GM18499 (cell line): Measurements from ENCODE around the gene RENBP.

Experiments used
- ATAC-seq: cut with Tn5 transposase; IDR thresholded peaks from one replicate; pipeline ENCODE4 v1.9.1; 2021; ENCODE audit warnings: moderate number of reproducible peaks; ENCODE audit not compliant: insufficient read depth, unreplicated experiment

RENBP gene

DNA sequence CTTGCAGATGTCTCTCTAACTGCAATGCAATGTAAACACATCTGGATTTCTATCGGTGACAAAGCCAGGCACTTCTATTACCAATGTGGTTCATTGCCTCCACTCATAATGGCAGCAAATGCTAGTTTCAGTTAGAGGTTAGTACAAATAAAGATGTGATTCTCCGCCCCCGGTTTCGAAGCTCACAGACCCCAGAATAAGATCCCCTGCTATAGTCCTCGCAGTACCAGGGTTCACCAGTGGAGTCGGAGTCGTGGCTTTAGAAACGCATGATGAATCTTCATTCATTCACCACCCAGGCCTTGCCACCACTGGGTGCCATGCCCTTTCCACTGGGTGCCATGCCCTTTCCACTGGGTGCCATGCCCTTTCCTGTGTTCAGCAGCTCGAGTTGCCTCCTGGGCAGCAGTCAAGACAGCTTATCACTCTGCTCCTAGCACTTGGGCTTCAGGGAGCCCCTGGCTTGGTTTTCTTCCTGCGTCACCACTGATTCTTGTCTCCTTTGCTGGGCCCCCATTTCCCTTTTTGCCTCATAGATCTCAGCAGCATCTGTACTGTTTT lies 6.1 kb downstream of the RENBP start:
- ATAC-seq: no peak

DNA sequence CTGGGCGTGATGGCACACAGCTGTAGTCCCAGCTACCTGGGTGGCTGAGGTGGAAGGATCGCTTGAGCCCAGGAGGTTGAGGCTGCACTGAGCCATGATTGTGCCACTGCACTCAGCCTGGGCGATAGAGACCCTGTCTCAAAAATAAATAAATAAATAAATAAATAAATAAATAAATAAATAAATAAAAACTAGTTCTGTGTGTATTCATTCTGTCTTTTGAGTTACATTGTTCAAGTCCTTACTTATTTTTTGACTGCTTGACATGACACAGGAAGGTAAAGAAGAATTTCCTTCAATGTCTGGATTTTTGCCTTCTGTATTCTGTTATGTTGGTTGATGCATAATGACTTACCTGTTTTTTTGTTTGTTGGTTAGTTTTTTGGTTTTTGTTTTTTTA lies 7.4 kb downstream of the RENBP start:
- ATAC-seq: no peak

DNA sequence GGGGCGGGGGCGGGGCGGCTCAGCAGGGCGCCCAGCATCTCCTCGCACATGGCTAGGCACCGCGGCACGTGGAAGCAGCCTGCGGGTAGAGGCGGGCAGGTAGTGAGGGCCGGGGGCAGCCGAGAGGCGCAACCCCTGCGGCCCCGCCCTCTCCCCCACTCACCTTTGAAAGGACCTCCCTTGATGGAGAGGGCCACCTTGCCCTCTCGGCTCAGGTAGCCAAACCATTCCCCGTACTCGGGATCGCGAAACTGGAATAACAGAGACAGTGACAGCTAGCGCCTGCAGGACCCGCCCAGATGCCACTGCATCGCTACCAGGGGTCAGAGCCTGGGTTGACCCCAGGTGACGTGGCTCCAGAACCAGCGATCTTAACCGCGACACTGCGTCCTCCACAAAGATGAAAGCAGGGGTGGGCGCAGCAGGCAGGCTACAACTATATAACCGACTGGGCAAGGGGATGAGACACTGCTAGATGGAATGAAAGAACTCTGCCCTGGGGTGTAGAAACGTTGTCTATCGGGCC lies 9.1 kb downstream of the RENBP start:
- no peak for ATAC-seq

DNA sequence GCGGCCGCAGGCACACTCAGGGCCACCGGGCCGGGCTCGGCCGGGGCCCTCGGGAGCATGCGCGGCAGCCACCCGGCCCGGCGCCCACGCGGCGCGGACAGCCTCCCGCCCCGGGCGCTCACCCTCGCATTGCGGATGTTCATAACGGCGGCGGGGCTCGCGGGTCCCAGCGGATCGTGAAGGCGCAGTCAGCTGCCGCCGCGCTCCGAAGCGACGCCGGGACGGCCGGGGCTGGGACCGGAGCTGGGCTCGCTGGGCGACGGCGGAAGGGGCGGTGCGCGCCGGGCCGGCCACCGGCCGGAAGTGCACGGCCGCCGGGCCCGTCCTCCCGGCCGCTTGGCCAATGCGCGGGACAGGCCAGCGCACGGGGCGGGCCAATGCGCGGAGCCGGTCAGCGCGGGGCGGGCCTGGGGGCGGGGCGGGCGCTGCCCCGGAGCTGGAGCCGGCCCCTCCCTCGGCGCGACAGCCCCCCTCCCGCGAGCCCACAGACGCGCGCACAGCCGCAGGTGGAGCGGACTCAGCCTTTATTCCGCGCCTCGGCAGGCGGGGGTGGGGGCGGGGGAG lies 9.6 kb downstream of the RENBP start, which contains the start of gene NAA10:
NAA10 (minus strand) TSS at position 276 of the 564 bp plus-strand sequence; CDS start at position 143, 133 bp downstream.
- ATAC-seq: no peak

DNA sequence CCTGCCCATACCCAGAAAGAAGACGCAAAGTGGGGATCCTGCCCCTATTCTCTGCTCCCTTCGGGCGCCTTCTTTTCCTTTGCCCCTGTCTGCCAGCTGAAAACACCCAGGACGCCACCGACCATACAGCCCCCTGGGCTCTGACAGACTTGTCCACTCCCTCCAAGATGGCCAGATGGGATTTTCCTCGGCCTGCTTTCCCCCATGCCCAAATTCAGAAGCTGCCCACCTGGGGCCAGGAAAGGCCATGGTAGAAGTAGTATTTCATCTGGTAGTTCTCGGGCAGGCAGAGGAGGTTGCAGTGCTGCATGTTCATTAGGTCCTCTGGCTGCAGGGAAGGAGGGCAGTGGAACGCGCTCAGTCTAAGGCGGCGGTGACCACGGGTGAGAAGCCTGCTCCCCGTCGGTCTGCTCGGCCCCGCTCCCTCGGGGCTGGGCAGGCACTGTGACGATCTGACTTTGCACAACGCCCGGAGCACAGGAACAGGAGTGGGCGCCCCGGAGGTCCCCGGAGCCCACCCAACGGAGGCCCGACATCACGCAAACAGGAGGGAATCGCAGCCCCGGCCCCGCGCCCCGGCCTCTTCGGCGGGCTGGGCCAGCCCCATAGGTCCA lies 10.2 kb downstream of the RENBP start:
- no peak for ATAC-seq

DNA sequence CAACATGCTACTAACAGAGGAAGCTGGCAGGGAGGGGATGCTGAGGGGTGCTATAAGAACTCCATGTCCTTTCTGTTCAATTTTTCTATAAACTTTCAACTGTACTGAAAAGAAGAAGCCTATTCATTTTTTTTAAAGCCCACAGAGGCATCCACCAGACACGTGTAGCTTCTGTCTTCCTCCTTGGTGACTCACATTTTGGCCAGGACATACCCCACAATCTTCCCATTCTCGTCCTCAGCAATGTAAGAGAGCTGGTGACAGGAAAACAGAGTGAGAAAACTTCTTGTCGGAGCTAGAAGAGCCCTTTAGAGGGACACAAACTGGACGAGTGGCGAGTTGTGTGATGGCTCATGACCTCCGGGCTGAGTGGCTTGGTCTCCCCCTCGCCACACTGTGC lies 10.7 kb downstream of the RENBP start:
- no peak for ATAC-seq

DNA sequence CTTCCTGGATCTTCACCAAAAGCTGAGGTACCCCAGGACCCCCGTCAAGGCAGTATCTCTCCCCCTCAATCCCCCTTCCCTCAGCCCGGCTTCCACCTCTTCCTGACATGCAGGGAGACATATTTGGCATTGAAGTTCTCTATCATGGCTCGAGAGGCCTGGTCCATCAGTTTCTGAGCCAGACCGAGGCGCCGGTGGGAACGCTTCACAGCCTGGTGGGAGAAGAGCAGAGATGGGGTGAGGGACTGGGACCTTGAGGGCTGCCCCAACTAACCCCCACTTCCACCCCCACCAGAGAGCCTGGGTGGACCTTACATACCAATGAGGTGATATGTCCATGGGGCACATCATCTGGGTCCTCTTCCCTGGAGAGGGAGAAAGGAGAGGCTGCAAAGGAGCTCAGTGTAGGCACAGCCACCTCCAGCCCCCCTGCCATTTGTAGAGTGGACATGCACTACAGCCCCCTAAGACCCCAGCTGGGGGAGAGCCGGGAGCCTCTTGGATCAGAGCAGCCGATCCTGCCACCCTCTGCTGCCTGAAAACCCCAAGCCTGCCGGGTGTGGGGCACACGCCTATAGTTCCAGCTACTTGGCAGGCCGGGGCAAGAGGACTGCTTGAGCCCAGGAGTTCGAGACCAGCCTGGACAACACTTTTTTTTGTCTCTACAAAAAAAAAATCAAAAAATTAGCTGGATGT lies 12.1 kb downstream of the RENBP start:
- no peak for ATAC-seq

DNA sequence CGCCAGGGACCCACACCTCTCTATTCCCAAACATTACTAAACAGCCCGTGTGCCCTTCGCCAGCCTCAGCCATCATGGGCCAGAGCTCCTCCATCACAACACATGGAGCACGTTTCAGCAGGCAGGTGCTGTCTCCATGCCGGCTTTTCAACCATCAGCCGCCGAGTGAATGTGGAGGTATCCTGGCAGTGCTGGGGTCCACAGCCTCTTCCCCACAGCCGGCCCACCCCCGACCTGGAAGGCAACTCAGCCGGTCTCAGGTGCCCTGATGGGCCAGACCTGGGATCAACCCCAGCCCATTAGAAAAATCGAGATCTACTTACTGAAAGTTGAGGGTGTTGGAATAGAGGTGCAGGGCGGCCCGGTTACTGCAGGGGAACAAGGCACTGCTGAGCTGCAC lies 12.7 kb downstream of the RENBP start:
- no peak for ATAC-seq

DNA sequence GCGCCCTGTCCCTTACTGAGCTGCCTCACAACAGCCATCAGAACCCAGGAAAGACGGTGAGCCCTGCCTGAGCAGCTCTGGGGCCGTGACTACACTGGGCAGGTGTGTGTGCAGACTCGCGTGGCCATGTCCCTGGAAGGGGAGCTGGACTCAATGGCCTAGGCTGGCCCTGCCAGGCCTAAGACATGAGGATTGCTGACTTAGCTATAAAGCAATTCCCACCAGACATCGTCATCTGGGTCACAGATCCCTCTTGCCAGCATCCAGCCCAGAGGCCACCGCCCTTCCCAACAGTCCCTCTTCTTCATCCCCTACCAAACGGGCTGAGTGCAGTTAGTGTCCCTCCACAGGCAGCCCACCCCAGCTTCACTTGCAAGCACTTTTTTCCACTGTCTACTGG lies 13.3 kb downstream of the RENBP start:
- no peak for ATAC-seq

DNA sequence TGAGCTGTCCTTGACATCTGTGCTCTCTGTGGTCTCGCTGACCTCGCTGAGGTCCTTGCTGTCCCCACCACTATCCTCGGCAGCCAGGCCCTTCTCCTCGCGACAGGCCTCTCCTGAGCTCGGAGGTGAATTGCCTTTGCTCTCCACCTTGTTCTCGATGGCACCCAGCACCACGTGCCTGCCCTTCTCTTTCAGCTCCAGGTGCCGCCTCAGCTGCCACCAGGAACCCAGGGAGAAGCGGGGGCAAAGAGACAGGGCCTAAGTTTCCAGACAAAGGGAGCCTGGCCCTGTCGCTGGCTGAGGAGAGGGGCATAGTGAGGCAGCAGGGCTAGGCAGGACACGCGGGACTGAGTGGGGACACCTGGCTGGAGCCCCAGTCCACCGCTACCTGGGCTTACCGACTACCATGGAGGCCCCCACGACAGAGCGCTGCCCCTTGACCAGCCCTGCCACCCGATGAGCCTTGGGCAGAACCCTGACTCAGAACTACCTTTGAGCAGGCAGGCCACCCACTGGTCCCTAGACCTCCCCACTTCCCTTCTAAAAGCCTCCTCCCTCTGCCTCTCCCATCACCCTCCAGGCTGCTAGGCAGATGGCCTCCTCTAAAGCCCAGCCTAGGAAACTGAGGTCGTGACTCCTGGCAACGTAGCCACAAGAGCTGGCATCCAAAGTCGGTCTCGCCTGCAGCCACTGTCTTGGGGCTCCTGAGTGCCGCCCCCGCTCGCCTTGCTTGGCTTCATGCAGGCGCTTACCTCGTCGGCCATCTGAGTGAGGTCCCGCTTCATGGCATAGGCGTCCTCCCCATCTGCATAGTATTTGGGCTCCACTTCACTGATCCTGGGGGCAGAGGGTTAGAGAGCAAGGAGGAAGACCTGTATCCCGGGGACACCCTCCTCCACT lies 14.2 kb downstream of the RENBP start:
- no peak for ATAC-seq

DNA sequence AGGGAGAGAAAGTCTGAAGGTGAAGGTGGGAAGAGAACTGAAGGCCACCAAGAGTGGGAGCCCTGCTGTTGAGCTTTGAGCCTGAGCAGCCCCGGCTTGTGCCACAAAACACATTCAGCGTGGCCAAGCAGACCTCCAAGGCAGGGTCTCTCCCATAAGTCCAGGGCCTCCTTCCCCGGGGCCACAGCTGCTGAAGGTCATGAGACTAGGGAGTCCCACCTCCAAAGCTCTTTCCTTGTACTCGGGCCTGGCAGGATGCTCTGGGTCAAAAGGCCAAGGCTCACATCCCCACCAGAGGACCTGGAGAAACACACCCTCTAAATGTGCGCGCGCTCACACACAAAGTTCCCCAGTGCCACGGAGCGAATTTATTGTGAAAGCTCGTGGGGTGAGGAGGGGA lies 14.9 kb downstream of the RENBP start:
- no peak for ATAC-seq

DNA sequence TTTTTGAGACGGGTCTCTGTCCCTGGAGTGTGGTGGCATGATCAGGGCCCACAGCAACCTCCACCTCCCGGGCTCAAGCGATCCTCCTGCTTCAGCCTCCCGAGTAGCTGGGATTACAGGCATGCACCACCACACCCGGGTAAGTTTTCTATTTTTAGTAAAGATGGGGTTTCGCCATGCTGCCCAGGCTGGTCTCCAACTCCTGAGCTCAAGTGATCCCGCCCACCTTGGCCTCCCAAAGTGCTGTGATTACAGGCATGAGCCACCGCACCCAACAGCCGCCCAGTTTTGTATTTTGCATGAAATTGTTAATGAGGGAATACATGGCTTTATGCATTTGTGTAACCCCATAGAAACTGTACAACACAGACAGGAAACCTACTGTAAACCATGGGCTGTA lies 15.6 kb downstream of the RENBP start:
- no peak for ATAC-seq

DNA sequence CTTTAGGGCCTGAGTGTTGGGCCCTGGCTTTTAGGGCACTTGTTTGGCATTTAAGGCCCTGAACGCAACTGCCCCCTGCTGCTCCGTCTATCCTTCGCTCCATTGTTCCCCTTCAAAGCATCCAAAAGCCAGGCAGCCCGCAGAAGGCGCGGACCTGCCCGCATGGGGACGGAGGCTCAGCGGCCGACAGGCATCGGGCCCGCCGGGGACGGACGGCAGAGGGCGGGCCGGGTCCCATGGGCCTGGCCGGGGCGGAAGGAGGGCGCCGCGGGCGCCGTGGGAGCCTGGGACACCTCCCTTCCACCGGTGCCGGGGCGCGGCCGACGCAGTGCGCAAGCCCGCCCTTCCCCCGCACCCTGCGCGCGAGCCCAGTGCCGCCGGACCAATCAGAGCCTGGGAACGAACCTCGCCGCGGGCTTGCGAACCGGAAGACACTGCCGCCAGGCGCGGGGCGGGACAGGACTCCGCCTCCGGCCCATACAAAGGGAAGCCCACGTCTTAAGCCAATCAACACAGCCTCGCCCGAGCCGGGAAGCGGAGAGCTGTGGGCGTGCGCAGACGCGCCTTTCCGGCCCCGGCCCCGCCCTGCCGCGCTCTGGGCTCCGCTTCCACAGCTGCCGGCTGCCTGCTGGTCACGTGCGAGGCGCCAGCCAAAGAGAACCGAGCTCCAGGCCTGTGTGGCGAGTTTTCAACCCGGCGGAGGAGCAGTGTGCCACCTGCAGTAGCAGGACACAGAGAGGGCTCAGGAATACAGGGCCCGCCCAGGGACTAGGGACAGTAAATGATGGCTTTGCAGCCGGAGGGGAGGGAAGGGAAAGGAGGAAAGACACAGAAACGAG lies 16.3 kb downstream of the RENBP start:
- peak; percentile 42 for ATAC-seq

DNA sequence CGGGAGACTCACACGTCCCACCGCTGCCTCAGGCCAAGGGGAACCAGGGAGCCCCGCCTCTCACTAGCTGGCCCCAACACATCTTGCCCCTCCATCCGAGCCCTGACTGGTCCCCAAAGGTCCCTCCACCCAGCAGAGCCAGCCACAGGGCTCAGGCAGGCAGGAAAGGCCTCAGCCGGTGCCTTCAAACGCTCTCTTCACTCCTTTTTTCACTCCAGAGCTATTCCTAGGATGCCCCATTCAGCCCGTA lies 16.8 kb downstream of the RENBP start:
- no peak for ATAC-seq

DNA sequence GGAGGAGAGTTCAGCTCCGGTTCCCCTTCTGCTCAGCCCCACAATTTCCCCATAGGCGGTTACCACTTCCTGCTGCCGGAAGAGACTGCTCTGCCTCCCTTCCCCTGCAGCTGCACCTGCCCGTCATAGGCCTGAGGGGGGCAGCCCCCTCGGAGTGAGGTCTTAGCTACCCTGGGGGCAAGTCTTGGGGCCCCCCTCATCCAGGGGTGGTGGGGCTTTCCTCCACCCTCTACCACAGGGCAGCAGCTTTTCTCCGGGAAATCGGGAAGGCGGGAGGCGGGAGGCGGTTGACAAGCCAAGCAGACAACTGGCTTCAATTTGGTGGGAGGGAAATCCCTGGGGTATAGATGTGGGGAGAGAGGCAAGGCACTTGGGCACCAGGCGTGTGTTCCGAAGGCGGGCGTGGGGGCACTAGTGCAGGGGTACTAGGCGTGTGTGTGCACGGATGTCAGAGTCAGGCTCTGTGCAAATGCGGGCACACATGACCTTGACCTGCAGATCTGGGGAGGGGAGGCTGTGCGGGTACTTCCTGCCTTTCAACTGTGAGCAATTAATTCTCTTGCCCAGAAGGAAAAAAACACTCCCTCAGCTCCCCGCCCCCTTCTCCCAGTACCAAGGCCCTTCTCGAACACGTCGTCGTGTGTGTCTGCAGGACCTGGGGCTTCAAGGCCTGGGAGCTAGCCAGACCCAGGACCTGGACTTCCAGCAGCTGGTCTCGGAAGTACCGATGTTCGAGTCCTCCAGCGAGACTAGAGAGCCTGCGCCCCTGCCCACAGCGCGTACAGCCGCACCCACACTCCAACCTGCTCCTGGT lies 17.4 kb downstream of the RENBP start:
- ATAC-seq: peak; percentile 44

DNA sequence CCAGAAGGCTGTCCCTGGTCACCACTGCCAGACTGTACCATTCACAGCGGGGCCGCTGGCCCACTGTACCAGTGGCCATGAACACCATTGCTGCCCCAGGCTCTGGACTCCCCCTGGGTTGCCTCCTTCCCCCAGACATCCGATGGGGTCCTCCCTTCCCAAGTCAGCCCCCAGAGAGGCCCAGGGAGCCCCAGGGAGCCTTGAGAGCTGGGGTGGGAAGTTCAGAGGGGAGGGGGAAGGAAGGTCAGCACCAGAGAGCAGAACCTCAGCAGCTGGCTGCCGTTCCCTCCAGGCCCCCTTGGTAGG lies 17.9 kb downstream of the RENBP start:
- ATAC-seq: no peak

DNA sequence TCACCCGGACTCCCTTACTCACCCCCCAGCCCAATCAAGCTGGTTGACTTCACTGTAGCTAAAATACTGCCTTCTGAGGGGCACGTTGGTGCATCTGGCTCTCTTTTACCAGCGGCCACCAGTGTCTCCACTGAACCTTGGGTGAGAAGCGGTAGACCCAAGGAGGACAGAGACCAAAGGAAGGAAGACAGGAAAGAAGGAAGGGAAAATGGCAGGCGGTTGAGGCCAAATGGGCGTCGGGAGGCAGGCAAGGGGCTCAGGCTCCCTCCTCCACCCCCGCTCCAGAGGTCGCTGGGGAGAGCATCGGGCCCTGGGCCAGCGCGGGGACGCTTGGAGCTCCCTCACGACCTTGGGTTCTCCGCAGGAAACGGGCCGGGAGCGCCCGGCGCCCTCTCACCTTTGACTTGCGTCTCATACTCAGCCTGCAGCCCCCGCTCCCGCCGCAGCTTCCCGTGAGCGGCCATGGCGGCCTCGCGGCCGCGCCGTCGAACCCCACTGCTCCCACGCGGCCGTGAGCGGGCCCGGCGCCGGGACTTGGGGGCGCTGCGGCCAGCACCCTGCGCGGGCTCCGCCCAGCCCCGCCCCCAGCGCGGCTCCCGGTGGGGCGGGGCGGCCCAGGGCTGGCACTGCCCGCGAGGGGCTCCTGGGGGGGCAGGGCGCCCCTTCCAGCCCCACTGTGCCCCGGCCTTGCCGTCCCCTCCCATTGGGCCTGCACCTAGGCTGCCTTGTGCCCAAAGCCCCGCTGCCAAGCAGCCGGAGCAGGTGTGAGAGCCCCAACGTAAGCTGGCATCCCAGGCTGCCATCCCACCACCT lies 18.5 kb downstream of the RENBP start, which contains the start of gene ARHGAP4:
ARHGAP4 (minus strand) TSS at position 526 of the 813 bp plus-strand sequence; CDS start at position 464, 62 bp downstream.
- no peak for ATAC-seq

DNA sequence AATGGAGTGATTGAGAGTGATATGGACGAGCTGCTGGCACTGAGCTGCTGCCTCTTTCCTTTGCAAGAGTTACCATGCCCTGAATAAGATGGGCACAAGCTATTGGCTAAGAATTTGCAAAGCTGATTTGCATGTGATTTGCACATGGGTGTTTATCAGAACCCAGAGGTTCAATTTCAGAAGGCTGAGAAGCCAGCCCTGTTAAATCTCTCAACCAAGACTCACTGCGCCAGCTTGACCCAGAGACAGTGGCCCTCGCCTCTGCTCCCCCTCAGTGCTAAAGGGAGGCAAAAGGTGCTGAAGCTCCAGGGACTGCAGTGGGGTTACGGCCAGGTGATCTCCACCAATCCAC lies 19.1 kb downstream of the RENBP start:
- ATAC-seq: no peak
